Lung (tissue), 12 donors: ENCODE results near the gene TGFBR2. TPM values are rescaled to one million over a fixed set of nuclear protein-coding genes. Genes with fewer than 3 reads are reported as not detected.
A peak's percentile ranks its signal among the peaks of the same experiment; 100 is the strongest.
"Not testable (repeated sequence)": the region's sequence is repeated elsewhere in the genome, so short reads cannot be mapped to it uniquely, and the experiment has no call there.

Experiments used
- ATAC-seq: fragments of 200-7000 bp; cut with Tn5 transposase; one replicate; pipeline ENCODE4 v1.9.1; 2020; ENCODE audit warnings: moderate number of reproducible peaks; ENCODE audit not compliant: insufficient read depth, low FRiP score
- DNase-seq, 3 donors: peaks; one replicate each; pipeline ENCODE4 v3.0.0-alpha.2; 2013 to 2017
- H3K27ac ChIP-seq, 2 donors: one replicate each; pipeline ENCODE4 v1.5.1; 2013; ENCODE audit warnings: mild to moderate bottlenecking in 2 of 2, moderate library complexity in 2 of 2, control low read depth in 1 of 2, inconsistent platforms in 1 of 2, low read depth in 1 of 2, low read length in 1 of 2
- H3K27me3 ChIP-seq, 3 donors: one replicate each; pipeline ENCODE4 v1.5.1; 2013; ENCODE audit warnings: low read length in 2 of 3; ENCODE audit not compliant: control insufficient read depth in 3 of 3, insufficient read depth in 3 of 3
- H3K36me3 ChIP-seq, 4 donors: one replicate each; pipeline ENCODE4 v1.5.1; 2013; ENCODE audit warnings: low read length in 4 of 4, mild to moderate bottlenecking in 1 of 4, moderate library complexity in 1 of 4; ENCODE audit not compliant: control insufficient read depth in 4 of 4, insufficient read depth in 4 of 4
- H3K4me1 ChIP-seq, 5 donors: one replicate each; pipeline ENCODE4 v1.5.1; 2013; ENCODE audit warnings: low read length in 5 of 5, mild to moderate bottlenecking in 2 of 5, moderate library complexity in 1 of 5; ENCODE audit not compliant: control insufficient read depth in 5 of 5, insufficient read depth in 5 of 5
- H3K4me3 ChIP-seq: one replicate; pipeline ENCODE4 v1.5.1; 2013; ENCODE audit warnings: mild to moderate bottlenecking, control low read depth, moderate library complexity
- H3K9ac ChIP-seq, 2 donors: one replicate each; pipeline ENCODE4 v1.5.1; 2013; ENCODE audit warnings: low read length in 2 of 2, control low read depth in 1 of 2; ENCODE audit not compliant: insufficient read depth in 1 of 2
- H3K9me3 ChIP-seq, 4 donors: one replicate each; pipeline ENCODE4 v1.5.1; 2013; ENCODE audit warnings: low read length in 3 of 4, mild to moderate bottlenecking in 1 of 4, moderate library complexity in 1 of 4; ENCODE audit not compliant: control insufficient read depth in 4 of 4, insufficient read depth in 3 of 4
- WGBS, 2 donors: extraction: QIAGEN DNeasy Blood & Tissue Kit; methylation state at CpG; one replicate each; pipeline ENCODE4 v1.1.7; 2013; 5-methylcytosine and 5-hydroxymethylcytosine counted together
- polyA plus RNA-seq, 2 donors: library from polyadenylated mRNA; stranded (reverse); fragments of 200-250 nt; gene quantifications; one replicate each; pipeline ENCODE4 v1.2.1, GENCODE V29; 2013
- total RNA-seq, 2 donors: library from RNA; depleted of rRNA in 1 of 2; stranded (reverse); fragments of >200 nt in 1 of 2; gene quantifications; one replicate each; pipeline ENCODE4 v1.2.1, GENCODE V29; 2014 to 2021
- TF ChIP-seq, protein P1 (sequence below): IDR thresholded peaks from 2 replicates; pipeline ENCODE4 v1.5.1; 2012; ENCODE audit warnings: mild to moderate bottlenecking; ENCODE audit errors: control extremely low read depth, extremely low read depth
- donor health status: control.
- donor health status: control.
- donor health status: Bipolar disorder and iron deficiency.
- donor health status: healthy.
- donor health status: DM: yes; HTN: yes; CAD: no.

The TGFBR2 gene
- total and polyA plus RNA-seq, 4 donors: 31.1 to 232 (median 163) TPM

GRCh38 chr3:30622790-30623189 lies 16.4 kb downstream of the TGFBR2 start:
- peaks cover 0 to 41% (median 0%) of the 10 kb centered on the region in 5 donors for H3K4me1 ChIP-seq
- ATAC-seq: no peak
- 60 to 92% methylated on average over 3 of the region's 3 CpGs for WGBS, 2 donors

GRCh38 chr3:30623351-30623750 lies 16.9 kb downstream of the TGFBR2 start:
- TF ChIP-seq, protein P1, sequence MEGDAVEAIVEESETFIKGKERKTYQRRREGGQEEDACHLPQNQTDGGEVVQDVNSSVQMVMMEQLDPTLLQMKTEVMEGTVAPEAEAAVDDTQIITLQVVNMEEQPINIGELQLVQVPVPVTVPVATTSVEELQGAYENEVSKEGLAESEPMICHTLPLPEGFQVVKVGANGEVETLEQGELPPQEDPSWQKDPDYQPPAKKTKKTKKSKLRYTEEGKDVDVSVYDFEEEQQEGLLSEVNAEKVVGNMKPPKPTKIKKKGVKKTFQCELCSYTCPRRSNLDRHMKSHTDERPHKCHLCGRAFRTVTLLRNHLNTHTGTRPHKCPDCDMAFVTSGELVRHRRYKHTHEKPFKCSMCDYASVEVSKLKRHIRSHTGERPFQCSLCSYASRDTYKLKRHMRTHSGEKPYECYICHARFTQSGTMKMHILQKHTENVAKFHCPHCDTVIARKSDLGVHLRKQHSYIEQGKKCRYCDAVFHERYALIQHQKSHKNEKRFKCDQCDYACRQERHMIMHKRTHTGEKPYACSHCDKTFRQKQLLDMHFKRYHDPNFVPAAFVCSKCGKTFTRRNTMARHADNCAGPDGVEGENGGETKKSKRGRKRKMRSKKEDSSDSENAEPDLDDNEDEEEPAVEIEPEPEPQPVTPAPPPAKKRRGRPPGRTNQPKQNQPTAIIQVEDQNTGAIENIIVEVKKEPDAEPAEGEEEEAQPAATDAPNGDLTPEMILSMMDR: no peak
- H3K9me3 ChIP-seq: no peaks in the 10 kb centered on the region
- no peak overlapping the region for H3K4me3 ChIP-seq
- 75 to 79% methylated on average over 5 of the region's 5 CpGs for WGBS, 2 donors
- H3K27me3 ChIP-seq: no peaks in the 10 kb centered on the region
- H3K9ac ChIP-seq: no peak overlapping the region
- peaks cover 2 to 8% (median 5%) of the 10 kb centered on the region in 4 donors for H3K36me3 ChIP-seq
- H3K4me1 ChIP-seq: peaks cover 0 to 44% (median 0%) of the 10 kb centered on the region in 5 donors
- DNase-seq: no peak
- ATAC-seq: no peak
- H3K27ac ChIP-seq: no peak overlapping the region

More at GRCh38 chr3:30622790-30623189, 16.4 kb downstream of the TGFBR2 start:
- DNase-seq: no peak
- no peaks in the 10 kb centered on the region for H3K9me3 ChIP-seq
- TF ChIP-seq, protein P1: no peak
- H3K27ac ChIP-seq: no peak overlapping the region
- H3K36me3 ChIP-seq: peaks cover 2 to 8% (median 5%) of the 10 kb centered on the region in 4 donors
- no peak overlapping the region for H3K4me3 ChIP-seq
- H3K27me3 ChIP-seq: no peaks in the 10 kb centered on the region
- H3K9ac ChIP-seq: no peak overlapping the region

DNA sequence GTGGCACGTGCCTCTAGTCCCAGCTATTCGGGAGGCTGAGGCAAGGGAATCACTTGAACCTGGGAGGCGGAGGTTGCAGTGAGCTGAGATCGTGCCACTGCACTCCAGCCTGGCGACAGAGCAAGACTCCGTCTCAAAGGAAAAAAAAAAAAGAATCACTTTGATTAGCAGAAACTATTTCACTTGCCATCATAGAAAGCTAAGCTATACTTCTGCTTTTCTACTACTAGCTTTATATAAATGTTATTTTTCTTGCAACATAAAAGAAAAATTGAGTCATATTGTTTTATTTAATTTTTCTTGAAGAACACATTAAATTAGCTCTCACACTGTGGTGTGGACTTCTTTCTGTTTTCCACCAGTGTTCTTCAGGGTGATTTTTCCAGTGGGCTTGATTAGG lies 18.1 kb downstream of the TGFBR2 start:
- H3K4me3 ChIP-seq, ATAC-seq, H3K27ac ChIP-seq, H3K27me3 ChIP-seq, H3K9me3 ChIP-seq, H3K9ac ChIP-seq, H3K36me3 ChIP-seq, DNase-seq: not testable (repeated sequence)
- H3K4me1 ChIP-seq: peaks cover 0 to 56% (median 4%) of the 10 kb centered on the region in 5 donors
- 79 to 81% methylated on average over 6 of the region's 6 CpGs for WGBS, 2 donors

GRCh38 chr3:30625541-30626438 lies 19.4 kb downstream of the TGFBR2 start:
- no peaks in the 10 kb centered on the region for H3K27me3 ChIP-seq
- TF ChIP-seq, protein P1: no peak
- H3K27ac ChIP-seq: peak overlapping the region; percentile 41 to 85
- DNase-seq (no peak), ATAC-seq (no peak)
- 68 to 87% methylated on average over 4 of the region's 4 CpGs for WGBS, 2 donors
- no peaks in the 10 kb centered on the region for H3K9me3 ChIP-seq
- H3K4me1 ChIP-seq: peaks cover 0 to 60% (median 4%) of the 10 kb centered on the region in 5 donors
- peaks cover 2 to 11% (median 5%) of the 10 kb centered on the region in 4 donors for H3K36me3 ChIP-seq
- H3K4me3 ChIP-seq: no peak overlapping the region
- no peak overlapping the region for H3K9ac ChIP-seq
